GM10847 (cell line): Measurements from ENCODE around the gene IPO11.

Source experiments
- POLR2A ChIP-seq: IDR thresholded peaks from 2 replicates; pipeline ENCODE4 v1.6.1; 2011; ENCODE audit not compliant: insufficient read length; ENCODE audit errors: extremely low read depth

IPO11 gene

GRCh38 chr5:62631909-62632580 lies 219.5 kb downstream of the IPO11 start:
- TF ChIP-seq POLR2A = no peak

DNA sequence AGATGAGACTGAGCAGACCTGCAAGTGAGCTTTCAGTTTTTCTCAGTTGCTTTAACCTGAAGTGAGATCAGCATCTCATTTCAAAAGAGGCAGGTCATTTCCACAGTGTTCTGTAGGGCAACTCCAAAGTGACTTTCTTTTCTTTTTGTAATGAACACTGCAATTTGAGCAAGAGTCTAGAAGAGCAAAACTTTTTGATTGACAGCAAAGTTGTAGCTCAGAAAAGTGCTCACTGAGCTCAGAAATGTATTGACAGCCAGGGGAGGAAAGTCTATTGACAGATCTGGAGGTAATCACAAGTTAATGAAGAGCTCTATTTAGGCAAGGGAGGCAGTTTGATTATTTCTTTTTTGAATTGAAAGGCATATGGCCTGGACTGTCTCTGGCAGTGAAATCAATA lies 220.7 kb downstream of the IPO11 start:
- TF ChIP-seq POLR2A = no peak

DNA sequence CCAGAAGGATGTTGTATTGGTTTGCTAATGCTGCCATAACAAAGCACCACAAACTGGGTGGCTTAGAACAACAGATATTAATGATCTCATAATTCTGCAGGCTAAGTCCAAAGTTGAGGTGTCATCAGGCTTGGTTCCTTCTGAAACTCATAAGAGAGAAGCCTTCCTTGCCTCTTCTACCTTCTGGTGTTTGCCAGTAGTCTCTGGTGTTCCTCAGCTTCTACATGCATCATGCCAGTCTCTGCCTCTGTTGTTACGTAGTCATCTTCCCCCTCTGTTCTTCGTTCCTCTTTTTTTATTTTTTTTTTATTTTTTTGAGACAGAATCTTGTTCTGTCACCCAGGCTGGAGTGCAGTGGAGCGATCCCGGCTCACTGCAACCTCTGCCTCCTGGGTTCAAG lies 227.9 kb downstream of the IPO11 start:
- TF ChIP-seq POLR2A = no peak

DNA sequence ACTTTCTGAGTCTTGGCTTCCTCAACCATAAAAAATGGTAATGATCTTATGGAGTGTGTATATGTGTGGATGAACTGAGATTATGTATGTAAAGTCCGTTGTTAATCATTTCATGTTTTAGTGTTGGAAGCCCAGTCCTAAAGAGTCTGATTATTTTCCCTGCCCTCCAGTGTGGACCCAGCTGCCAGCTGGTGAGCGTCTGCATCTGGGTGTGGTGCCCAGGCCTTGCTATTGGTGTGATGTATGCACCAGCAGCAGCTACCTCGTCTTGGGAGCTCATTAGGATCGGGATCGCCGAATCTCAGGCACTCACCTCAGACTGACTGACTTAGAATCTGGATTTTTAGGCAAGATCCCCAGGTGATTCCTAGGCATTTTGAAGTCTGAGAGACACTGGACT lies 229.9 kb downstream of the IPO11 start:
- TF ChIP-seq POLR2A = no peak

- TF ChIP-seq POLR2A = no peak
Measured at GRCh38 chr5:62643556-62644451, 231.2 kb downstream of the IPO11 start.

DNA sequence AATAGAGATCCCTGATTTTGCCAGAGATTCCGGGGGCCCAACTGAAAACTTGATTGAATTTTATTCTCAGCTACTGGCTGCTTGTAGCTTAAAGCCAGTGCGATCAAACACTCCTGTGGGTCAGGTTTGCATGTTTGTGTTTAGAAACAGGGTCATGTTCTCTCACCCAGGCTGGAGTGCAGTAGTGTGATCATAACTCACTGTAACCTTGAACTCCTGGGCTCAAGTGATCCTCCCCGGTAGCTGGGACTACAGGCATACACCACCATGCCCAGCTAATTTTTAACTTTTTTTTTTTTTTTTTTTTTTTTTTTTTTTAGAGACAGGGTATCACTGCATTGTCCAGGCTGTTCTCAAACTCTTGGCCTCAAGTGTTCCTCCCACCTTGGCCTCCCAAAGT lies 232.7 kb downstream of the IPO11 start:
- TF ChIP-seq POLR2A = no peak

- no peak for TF ChIP-seq POLR2A
Measured at GRCh38 chr5:62647241-62647640, 234.7 kb downstream of the IPO11 start.

DNA sequence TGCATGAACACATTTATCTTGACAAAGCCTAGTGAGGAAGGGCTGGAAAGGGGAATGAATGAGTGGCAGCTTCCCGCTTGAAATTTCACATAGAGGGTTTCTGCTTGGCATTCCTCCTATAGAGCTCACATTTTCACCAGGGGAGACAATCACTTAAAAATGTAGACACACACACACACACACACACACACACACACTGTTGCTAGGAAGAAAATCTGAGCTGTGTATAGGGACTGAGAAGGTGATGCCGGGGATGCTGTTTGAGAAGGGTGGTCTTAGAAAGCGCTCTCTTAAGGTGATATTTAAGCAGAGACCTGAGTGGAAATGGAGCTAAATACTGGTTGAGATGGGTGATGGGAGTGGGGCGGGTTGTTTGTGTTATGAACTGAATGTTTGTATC lies 236.5 kb downstream of the IPO11 start:
- no peak for TF ChIP-seq POLR2A

GRCh38 chr5:62649476-62650113 lies 237.0 kb downstream of the IPO11 start:
- no peak for TF ChIP-seq POLR2A

DNA sequence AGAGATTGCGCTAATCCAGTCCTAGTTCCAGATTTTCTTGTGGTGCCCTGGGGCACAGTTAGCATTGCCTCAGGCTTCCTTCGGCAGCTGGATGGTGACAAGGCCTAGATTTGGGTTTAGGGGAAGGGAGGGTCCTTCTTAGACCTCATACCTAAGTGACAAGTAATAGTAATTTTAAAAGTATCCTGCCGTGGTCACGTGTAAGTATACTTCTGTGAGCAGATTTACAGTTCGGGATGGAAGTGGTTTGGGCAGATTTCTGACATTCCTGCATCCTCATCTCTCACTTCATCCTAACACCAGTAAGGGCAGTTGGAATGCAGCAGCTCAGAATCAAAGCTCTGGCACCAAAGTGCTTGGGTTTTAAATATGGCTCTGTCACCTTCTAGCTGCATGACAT lies 237.6 kb downstream of the IPO11 start:
- no peak for TF ChIP-seq POLR2A

- no peak for TF ChIP-seq POLR2A
Measured at GRCh38 chr5:62652225-62652624, 239.7 kb downstream of the IPO11 start.

DNA sequence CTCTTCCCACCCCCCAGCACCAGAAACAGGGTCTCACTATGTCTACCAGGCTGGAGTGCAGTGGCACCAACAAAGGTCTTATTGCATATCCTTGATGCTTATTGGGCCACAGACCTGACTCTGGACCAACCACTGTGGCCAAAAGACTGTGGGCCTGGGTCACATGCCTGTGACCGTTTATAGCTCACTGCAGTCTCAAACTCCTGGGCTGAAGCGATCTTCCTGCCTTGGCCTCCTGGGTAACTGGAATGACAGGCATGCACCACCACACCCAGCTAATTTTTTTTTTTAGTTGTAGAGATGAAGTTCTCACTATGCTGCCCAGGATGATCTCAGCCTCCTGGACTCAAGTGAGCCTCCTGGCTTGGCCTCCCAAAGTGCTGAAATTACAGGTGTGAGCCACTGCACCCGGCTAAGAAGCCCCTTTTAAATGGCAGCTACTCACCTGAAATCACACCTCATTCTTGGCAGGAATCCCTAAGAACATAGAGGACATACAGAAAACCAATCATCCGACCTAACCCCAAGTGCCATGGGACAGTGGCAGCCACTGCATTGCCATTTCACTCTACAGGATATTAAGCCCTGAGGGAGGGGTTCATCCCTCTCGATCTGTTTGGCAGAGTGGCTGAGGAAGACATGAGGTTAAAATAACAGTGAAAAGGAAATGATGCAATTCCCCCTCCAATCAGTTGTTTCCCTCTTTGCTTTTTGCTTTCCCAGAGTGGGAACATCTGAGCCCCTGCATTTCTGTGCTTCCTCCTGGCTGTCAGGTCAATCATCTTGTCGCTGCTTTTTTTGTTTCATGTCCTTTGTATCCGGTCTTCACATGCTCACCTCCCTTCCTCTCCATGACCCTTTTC lies 240.7 kb downstream of the IPO11 start:
- no peak for TF ChIP-seq POLR2A

GRCh38 chr5:62653864-62654575 lies 241.5 kb downstream of the IPO11 start:
- TF ChIP-seq POLR2A = no peak

DNA sequence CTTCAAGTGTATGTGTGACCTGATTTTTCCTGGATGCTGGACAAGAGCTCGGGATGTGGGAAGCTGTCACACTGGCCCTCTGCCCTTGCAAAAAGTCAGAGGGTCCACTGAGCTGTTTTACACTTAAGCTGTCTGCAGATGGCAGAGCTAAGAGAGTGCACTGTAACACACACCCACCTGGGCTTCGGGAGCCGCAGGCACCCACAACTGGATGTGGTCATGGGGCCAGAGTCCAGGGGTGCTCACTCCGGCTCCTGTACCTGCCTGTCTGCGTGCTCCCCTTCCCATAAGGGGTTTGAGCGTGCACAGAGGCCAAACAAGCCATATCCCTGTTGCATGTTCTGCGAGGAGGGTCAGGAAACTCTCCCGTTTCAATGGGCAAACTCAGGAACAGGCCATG lies 248.6 kb downstream of the IPO11 start:
- TF ChIP-seq POLR2A = no peak
